ENCODE measurements around the gene ABCB11.

Gene ABCB11

DNA sequence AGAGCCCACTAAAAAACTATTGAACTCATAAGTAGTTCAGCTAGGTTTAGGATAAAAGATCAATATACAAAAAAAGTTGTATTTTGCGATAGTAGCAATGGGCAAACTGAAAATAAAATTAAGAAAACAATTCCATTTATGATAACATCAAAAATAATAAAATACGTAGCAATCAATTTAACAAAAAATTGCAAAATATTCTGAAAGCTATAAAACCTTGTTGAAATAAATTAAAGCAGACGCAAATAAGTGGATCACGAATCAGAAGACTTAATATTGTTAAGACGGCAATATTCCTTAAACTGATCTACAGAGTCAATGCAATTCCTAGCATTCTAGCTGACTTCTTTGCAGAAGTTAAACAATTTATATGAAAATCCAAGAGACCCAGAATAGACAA is 24.5 kb downstream of the ABCB11 start:
- no peak for TF ChIP-seq ZNF274 (IDR thresholded peaks at IDR 0.05; ENCODE audit: low read depth, low read length)

DNA sequence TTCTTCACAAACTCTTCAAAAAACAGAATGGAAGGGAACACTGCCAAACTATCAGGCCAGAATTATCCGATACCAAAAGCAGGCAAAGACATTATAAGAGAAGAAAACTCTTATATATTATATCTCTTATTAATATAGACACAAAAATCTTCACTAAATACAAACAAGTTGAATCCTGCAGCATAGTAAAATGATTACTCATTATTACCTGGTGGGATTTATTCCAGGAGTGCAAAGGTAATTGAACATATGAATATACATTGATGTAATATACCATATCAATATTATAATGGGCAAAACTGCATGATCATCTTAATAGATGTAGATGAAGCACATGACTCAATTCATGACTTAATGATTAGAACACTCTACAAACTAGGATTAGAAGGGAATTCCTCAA is 25.1 kb downstream of the ABCB11 start:
- no peak for TF ChIP-seq ZNF274 (IDR thresholded peaks at IDR 0.05; ENCODE audit: low read depth, low read length)
- no peak overlapping the region for H3K4me3 ChIP-seq (ENCODE audit: low read length)

More for the DNA sequence above, 24.5 kb downstream of the ABCB11 start:
- H3K4me3 ChIP-seq (ENCODE audit: low read length): no peak overlapping the region

DNA sequence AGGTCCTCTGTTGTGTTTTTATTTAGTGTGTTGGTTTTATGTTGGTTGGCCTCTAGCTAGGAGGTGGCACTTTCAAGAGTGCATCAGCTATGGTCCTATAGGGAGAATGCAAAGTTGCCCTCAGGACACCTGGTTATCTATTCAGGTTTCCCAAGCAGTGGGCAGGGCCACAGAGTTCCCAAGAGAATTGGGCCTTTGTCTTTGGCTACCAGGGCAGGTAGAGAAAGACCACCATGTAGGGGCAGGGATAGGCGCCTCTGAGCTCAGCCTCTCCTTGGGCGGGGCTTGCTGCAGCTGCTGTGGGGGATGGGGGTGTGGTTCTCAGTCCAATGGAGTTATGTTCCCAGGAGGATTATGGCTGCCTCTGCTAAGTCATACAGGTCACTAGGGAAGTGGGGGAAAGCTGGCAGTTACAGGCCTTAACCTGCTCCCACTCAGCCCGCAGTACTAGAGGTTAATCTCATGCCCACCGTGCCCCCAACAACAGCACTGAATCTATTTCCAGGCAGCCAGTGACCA is 26.0 kb downstream of the ABCB11 start:
- H3K4me3 ChIP-seq (ENCODE audit: low read length): no peak overlapping the region
- TF ChIP-seq ZNF274 (IDR thresholded peaks at IDR 0.05; ENCODE audit: low read depth, low read length): no peak

DNA sequence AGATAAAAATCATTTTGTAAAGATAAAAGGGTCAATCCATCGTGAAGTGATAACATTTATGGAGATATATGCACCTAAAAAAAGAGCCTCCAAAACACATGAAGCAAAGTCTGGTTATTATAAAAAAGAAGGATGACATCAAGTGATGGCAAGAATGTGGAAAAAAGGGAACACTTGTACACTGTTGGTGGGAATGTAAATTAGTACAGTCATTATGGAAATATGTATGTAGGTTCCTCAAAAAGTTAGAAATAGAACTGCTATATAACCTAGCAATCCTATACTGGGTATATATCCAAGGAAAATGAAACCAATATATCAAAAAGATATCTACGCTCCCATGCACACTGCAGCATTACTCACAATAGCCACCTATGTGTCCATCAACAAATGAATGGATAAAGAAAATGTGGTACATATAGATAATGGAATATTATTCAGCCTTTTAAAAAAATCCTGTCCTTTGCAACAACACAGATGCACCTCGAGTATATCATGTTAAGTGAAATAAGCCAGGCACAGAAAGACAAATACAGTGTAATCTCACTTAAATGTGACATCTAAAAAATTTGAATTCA is 28.9 kb downstream of the ABCB11 start:
- no peak overlapping the region for H3K4me3 ChIP-seq (ENCODE audit: low read length)
- TF ChIP-seq ZNF274 (IDR thresholded peaks at IDR 0.05; ENCODE audit: low read depth, low read length): no peak

DNA sequence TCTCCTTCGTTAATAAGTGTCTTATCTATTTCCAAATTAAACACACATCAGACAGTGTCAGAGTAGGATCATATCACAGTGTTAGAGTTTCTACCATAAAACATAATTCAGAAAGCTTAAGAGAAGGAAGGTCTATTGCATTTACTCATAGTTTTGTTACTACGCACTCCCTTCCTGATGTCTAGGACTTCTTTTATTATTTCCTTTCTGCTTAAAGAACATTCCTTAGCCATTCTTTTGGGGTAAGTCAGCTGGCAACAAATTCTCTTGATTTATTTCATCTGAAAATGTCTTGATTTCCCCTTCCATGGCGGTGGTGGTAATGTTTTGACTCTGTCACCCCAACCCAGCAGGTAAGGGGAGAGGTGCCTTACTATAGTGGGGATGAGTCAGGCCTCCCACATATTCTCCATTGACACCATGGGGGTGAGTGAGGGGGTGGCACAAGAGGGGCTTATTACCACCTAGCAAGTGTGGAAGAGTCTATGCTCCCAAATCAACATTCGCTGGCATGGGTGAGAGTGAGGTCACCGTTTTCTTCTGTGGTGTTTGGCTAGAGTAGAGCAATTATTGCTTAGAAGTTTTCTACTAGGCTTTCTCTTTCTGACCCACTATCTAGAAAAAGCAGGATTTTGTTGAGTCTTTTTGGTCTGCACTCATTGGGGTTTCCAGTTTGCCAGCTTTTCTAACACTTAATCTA is 29.9 kb downstream of the ABCB11 start:
- TF ChIP-seq ZNF274 (IDR thresholded peaks at IDR 0.05; ENCODE audit: low read depth, low read length): no peak
- H3K4me3 ChIP-seq (ENCODE audit: low read length): no peak overlapping the region

DNA sequence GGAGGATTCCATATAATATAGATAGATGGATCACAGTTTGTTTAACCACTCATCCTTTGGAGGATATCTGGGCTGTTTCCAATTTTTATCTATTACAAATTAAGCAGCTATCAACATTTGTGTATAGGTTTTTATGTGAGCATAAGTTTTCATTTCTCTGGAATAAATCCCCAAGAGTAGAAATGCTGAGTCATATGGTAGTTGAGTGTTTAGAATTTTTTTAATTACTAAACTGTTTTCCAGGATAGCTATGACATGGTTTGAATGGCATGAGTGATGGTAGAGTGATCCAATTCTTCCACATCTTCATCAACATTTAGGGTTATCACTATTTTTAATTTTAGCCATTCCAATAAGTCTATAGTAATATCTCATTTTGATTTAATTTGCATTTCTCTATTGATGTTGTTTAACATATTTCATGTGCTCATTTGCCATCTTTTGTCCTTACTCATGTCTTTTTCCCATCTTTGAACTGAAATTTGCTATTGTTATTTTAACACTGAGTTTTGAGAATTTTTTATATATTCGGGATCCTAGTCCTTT is 31.4 kb downstream of the ABCB11 start:
- no peak overlapping the region for H3K4me3 ChIP-seq (ENCODE audit: low read length)
- no peak for TF ChIP-seq ZNF274 (IDR thresholded peaks at IDR 0.05; ENCODE audit: low read depth, low read length)

DNA sequence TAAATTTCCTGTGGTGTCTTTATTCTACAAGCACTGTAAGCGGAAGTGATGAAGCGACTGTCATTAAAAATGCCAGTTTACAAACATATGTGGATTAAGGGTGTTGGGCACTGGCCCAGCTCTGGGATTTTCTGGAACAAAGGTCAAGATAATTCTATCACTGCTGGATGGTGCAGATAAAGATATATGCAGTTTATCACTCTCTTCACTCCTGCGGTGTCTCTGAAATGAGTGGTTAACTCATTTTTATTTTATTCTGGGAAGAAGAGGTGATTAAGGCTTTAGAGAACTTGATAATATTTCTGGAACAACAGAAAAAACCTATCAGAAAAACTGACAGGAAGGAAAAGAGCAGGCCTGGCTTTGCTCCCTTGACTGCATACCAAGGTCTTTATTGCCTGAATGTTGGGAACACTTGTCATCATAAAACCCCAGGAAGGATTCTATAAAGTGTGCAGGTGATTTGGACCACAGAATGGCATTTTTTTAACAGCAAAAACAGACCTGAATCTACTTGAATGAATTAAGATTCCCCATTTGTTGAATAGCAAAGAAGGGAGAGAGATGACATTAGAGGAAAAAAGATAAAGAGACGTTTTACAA is 32.4 kb downstream of the ABCB11 start:
- TF ChIP-seq ZNF274 (IDR thresholded peaks at IDR 0.05; ENCODE audit: low read depth, low read length): no peak
- no peak overlapping the region for H3K4me3 ChIP-seq (ENCODE audit: low read length)

DNA sequence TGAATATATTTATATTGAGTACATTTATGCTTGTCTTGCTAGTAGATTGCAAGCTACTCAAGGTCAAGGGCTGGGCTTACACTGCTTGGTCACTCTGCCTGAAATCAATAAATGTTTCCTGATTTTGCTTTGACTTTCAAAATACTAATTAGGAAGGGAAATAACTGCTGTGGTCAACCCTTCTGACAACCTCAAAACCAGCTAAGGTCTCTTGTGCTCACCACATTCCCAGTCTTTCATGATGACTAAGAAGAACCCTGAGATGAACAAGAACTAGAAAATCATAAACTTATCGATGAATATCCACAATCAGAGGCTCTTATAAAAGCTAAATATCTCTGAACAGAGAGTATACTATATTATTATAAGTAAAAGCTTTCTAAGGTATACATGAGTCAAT is 33.3 kb downstream of the ABCB11 start:
- no peak overlapping the region for H3K4me3 ChIP-seq (ENCODE audit: low read length)
- no peak for TF ChIP-seq ZNF274 (IDR thresholded peaks at IDR 0.05; ENCODE audit: low read depth, low read length)

DNA sequence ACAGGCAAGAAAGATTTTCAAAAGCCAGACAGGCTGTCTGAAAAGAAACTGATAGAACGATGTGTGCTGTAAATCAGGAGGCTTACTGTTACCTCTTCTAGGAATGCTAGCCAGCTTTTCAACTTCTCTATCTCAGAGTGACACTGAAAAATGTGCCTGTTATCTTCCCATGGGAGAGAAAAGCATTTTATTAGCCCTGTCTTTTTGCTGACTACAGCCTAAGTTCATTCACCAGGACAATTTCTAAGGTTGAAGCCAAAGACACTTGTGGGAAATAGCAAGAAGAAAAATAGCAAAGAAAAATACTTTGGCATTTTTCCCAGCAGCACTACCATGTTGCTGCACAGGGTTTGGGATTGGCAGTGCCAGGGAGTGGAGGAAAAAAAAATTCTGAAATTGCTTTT is 34.0 kb downstream of the ABCB11 start:
- no peak for TF ChIP-seq ZNF274 (IDR thresholded peaks at IDR 0.05; ENCODE audit: low read depth, low read length)
- no peak overlapping the region for H3K4me3 ChIP-seq (ENCODE audit: low read length)

DNA sequence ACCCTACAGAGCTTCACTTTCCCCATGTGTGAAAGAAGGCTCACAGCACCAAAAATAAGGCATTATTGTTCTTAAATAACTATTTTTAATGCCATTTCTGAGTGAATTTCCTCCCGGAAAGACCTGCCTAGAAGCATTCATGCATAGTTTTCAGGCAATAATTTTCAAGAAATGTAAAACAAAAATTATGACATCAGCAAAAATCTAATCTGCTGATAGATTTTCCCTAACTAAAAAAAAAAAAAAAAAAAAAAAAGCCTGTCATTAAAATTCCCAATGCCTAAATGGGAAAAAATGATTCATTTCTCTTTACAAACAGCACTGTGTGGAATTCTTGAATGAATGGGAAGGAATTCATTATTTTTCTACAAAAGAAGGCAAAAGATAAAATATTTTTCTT is 35.4 kb downstream of the ABCB11 start:
- no peak overlapping the region for H3K4me3 ChIP-seq (ENCODE audit: low read length)
- TF ChIP-seq ZNF274 (IDR thresholded peaks at IDR 0.05; ENCODE audit: low read depth, low read length): no peak

DNA sequence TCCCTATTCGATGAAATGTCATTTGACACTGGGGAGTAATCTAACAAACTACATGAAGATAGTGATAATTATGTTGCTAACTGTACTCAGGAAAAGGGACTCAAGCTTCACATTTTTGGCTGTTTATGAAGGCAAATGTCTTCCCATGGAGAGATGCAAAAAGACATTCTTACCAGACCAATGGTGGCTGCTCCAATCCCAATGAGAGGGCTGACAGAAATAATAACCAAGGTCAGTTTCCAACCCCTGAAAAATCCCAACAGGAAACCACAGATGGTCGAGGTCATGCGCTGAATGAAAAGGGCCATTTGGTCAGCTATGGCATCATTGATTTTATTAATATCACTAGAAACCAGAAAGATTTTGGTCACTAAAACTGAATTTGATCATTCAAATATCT is 37.6 kb downstream of the ABCB11 start:
- no peak for TF ChIP-seq ZNF274 (IDR thresholded peaks at IDR 0.05; ENCODE audit: low read depth, low read length)
- no peak overlapping the region for H3K4me3 ChIP-seq (ENCODE audit: low read length)

DNA sequence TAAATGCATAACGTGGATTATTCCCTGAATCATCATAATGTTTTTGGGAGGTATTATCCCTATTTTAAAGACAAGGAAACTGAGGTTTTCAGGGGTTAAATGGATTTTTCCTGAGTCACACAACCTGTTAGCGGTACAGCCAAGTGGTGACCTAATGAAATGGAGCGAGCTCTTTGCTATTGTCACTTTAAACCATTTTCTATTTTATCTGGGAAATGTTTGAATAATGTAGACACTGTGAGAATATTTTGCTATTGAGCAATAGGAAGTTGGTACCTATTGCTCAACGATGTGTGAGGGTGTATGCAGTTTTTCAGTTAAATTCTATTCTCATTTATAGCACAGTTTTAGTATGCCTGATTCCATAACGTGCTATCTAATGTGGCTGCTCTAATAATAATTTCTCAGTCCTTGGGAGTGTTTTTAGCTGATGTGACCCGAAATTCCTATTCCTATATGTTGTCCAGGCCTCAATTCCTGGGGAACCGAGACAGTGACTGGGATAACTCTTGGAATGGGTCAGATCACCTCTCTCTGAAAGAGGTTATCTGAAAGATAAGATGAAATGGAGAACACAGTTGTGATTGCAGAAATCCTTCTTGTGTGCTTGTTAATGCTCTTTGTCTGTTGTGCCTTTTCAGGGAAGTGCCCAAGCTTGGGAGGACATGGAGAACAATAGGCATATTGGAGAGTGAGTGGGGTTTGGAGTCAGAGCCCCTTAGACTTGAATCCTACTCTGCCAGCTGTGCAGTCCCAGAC is 38.4 kb downstream of the ABCB11 start:
- H3K4me3 ChIP-seq (ENCODE audit: low read length): no peak overlapping the region
- no peak for TF ChIP-seq ZNF274 (IDR thresholded peaks at IDR 0.05; ENCODE audit: low read depth, low read length)

DNA sequence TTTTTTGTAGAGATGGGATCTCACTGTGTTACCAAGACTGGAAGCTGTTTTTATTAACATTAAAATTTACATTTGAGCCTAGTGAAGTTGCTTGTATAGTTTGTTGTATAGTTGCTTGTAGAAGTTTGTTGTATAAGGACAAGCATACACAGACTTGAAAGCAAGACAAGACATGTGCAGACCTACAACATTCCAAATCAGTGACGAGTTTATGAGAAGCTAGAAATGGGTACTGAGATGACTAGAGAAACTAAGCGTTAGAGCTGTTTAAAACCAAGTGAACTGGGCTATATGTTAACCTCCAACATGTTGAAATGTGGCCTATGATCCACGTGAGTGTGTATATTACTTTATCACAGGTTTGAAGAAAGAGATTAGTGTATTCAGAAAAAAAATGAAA is 39.1 kb downstream of the ABCB11 start:
- TF ChIP-seq ZNF274 (IDR thresholded peaks at IDR 0.05; ENCODE audit: low read depth, low read length): no peak
- H3K4me3 ChIP-seq (ENCODE audit: low read length): no peak overlapping the region

DNA sequence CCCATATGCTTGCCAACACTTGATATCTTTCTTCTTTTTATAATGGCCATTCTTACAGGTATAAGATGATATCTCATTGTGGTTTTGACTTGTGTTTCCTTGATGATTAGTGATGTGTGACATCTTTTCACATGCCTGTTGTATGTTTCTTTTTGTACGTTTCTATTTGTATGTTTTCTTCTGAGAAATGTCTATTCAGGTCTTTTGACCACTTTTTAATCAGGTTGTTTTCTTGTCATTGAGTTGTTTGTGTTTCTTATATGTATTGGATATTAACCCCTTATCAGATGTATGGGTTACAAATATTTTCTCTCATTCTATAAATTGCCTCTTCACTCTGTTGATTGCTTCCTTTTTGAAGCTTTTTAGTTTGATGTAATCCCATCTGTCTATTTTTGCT is 42.4 kb downstream of the ABCB11 start:
- no peak for TF ChIP-seq ZNF274 (IDR thresholded peaks at IDR 0.05; ENCODE audit: low read depth, low read length)
- H3K4me3 ChIP-seq (ENCODE audit: low read length): no peak overlapping the region

Measured in GM08714 (cell line).